ENCODE data around the gene CUX1. TPM values are rescaled to one million over a fixed set of nuclear protein-coding genes. Genes with fewer than 3 reads are reported as not detected.
"Not testable (repeated sequence)": the region's sequence is repeated elsewhere in the genome, so short reads cannot be mapped to it uniquely, and the experiment has no call there.

CUX1 gene
- total and polyA plus RNA-seq, 2 donors (not counting 1 experiment from before 2014, with no cell fraction given), result 10.8 to 86.5 TPM

DNA sequence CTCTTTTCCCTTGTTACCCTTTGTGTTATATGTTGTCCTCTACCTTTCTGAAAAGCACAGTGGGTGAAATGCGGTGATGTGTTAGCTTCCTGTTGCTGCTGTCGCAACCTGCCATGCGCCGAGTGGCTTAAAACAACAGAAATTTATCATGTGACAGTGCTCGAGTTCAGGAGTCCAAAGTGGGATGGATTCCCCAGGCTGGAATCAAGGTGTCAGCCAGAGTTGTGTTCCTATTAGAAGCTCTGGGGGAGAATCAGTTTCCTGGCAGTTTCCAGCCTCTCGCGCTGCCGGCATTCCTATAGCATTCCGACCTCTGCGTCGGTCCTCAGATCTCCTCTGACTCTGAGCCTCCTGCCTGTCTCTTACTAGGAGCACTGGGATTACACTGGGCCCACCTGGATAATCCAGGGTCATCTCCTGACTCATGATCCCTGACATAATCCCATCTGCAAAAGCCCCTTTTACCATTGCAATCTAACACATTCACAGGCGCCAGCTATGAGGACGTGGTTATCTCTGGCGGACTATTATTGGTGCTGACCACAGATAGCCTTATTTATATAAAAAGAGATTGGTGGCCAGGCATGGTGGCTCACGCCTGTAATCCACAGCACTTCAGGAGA, 207.5 kb downstream of the CUX1 start:
- Histone ChIP-seq H3K27me3 (replicated peaks in 1 of 4; ENCODE audit: control extremely low read depth in 1 of 4, control insufficient read depth in 3 of 4, insufficient read depth in 4 of 4, low read length in 3 of 4) (no peaks in the 10 kb centered on the region), H3K4me1 (ENCODE audit: control insufficient read depth in 2 of 2, insufficient read depth in 2 of 2, low read length in 2 of 2) (peaks cover 4 to 7% of the 10 kb centered on the region in 2 donors), H3K4me3 (ENCODE audit: control extremely low read depth in 1 of 5, extremely low read depth in 1 of 5, insufficient read depth in 1 of 5, low read depth in 2 of 5, low read length in 4 of 5) (no peak overlapping the region), H3K79me2 (ENCODE audit: control insufficient read depth, insufficient read depth, low read length) (no peaks in the 10 kb centered on the region), H3K36me3 (replicated peaks in 1 of 2; ENCODE audit: control extremely low read depth in 1 of 2, control insufficient read depth in 1 of 2, extremely low read depth in 1 of 2, insufficient read depth in 2 of 2, low read length in 1 of 2) (peaks cover 0 to 7% of the 10 kb centered on the region in 2 experiments), H3K9ac (ENCODE audit: low read length) (no peak overlapping the region), H3K9me3 (ENCODE audit: control extremely low read depth in 1 of 3, control insufficient read depth in 2 of 3, insufficient read depth in 1 of 3, low read length in 2 of 3) (no peaks in the 10 kb centered on the region), H4K20me1 (ENCODE audit: control insufficient read depth, insufficient read depth, low read length, poor library complexity, severe bottlenecking) (no peaks in the 10 kb centered on the region), H3K4me2 (replicated peaks; ENCODE audit: low read depth, low read length, poor library complexity, severe bottlenecking) (no peak overlapping the region), H3K27ac (ENCODE audit: low read length in 2 of 2) (no peak overlapping the region), H2AFZ (ENCODE audit: insufficient read depth, low read depth, low read length, poor library complexity, severe bottlenecking) (no peak overlapping the region)
- Mint-ChIP-seq H3K9me3 (ENCODE audit: insufficient read depth) (no peaks in the 10 kb centered on the region), H3K4me1 (peaks cover 18% of the 10 kb centered on the region), H3K27me3 (no peaks in the 10 kb centered on the region), H3K4me3 (no peak overlapping the region), H3K27ac (no peak overlapping the region)
- ATAC-seq (ENCODE audit: low read depth) (no peak), DNase-seq (no peak)
- POLR2A ChIA-PET, result no interaction called here
- WGBS (ENCODE audit: insufficient coverage), result 87% methylated on average over 12 of the region's 15 CpGs
- no peak for TF ChIP-seq EZH2 (IDR thresholded peaks at IDR 0.05; ENCODE audit: borderline replicate concordance, insufficient read depth, low read depth, low read length, poor library complexity, severe bottlenecking)
- TF ChIP-seq, protein P1, sequence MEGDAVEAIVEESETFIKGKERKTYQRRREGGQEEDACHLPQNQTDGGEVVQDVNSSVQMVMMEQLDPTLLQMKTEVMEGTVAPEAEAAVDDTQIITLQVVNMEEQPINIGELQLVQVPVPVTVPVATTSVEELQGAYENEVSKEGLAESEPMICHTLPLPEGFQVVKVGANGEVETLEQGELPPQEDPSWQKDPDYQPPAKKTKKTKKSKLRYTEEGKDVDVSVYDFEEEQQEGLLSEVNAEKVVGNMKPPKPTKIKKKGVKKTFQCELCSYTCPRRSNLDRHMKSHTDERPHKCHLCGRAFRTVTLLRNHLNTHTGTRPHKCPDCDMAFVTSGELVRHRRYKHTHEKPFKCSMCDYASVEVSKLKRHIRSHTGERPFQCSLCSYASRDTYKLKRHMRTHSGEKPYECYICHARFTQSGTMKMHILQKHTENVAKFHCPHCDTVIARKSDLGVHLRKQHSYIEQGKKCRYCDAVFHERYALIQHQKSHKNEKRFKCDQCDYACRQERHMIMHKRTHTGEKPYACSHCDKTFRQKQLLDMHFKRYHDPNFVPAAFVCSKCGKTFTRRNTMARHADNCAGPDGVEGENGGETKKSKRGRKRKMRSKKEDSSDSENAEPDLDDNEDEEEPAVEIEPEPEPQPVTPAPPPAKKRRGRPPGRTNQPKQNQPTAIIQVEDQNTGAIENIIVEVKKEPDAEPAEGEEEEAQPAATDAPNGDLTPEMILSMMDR (IDR thresholded peaks at IDR 0.05), result no peak
- intact Hi-C loops (cut with micrococcal nuclease), result no loop called here
- CTCF ChIA-PET, result no interaction called here

DNA sequence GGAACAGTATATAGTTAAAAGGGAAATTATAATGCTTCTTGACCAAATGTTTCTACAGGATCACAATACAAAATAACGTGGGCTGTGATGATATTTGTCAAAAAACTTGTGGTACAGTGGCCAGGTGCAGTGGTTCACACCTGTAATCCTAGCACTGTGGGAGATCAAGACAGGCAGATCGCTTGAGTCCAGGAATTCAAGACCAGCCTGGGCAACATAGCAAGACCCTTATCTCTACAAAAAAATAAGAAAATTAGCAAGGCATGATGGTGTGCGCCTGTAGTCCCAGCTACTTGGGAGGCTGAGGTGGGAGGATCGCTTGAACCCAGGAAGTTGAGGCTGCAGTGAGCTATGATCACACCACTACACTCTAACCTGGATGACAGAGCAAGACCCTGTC, 208.4 kb downstream of the CUX1 start:
- H3K4me3 Mint-ChIP-seq; H3K4me2 ChIP-seq (replicated peaks; ENCODE audit: low read depth, low read length, poor library complexity, severe bottlenecking); H3K79me2 ChIP-seq (ENCODE audit: control insufficient read depth, insufficient read depth, low read length); H3K27me3 ChIP-seq (replicated peaks in 1 of 4; ENCODE audit: control extremely low read depth in 1 of 4, control insufficient read depth in 3 of 4, insufficient read depth in 4 of 4, low read length in 3 of 4); H3K27ac ChIP-seq (ENCODE audit: low read length in 2 of 2); POLR2A ChIA-PET; H3K27me3 Mint-ChIP-seq; H2AFZ ChIP-seq (ENCODE audit: insufficient read depth, low read depth, low read length, poor library complexity, severe bottlenecking); ATAC-seq (ENCODE audit: low read depth); H3K9me3 Mint-ChIP-seq (ENCODE audit: insufficient read depth); H3K9ac ChIP-seq (ENCODE audit: low read length); H4K20me1 ChIP-seq (ENCODE audit: control insufficient read depth, insufficient read depth, low read length, poor library complexity, severe bottlenecking); DNase-seq; CTCF ChIA-PET; H3K4me3 ChIP-seq (ENCODE audit: control extremely low read depth in 1 of 5, extremely low read depth in 1 of 5, insufficient read depth in 1 of 5, low read depth in 2 of 5, low read length in 4 of 5); intact Hi-C loops (cut with micrococcal nuclease); H3K27ac Mint-ChIP-seq; H3K4me1 ChIP-seq (ENCODE audit: control insufficient read depth in 2 of 2, insufficient read depth in 2 of 2, low read length in 2 of 2); H3K9me3 ChIP-seq (ENCODE audit: control extremely low read depth in 1 of 3, control insufficient read depth in 2 of 3, insufficient read depth in 1 of 3, low read length in 2 of 3); H3K36me3 ChIP-seq (replicated peaks in 1 of 2; ENCODE audit: control extremely low read depth in 1 of 2, control insufficient read depth in 1 of 2, extremely low read depth in 1 of 2, insufficient read depth in 2 of 2, low read length in 1 of 2): not testable (repeated sequence)
- 100% methylated on average over 3 of the region's 4 CpGs for WGBS (ENCODE audit: insufficient coverage)
- H3K4me1 Mint-ChIP-seq, result peaks cover 21% of the 10 kb centered on the region
